Tibial nerve (tissue), 4 donors: ENCODE results near the gene ZBTB1. TPM values are rescaled to one million over a fixed set of nuclear protein-coding genes. Genes with fewer than 3 reads are reported as not detected.

Experiments
- DNase-seq, 2 donors: peaks; one replicate each; pipeline ENCODE4 v3.0.0-alpha.2; 2019; ENCODE audit warnings: low spot score in 2 of 2
- H3K27ac ChIP-seq, 4 donors: fragments of 200-600 bp; sonication (generic) in 3 of 4; one replicate each; pipeline ENCODE4 v1.5.1; 2017 to 2019; ENCODE audit warnings: mild to moderate bottlenecking in 1 of 4
- H3K27me3 ChIP-seq, 2 donors: fragments of 200-600 bp; sonication (generic) in 1 of 2; one replicate each; pipeline versions ENCODE4 v1.5.1 to v1.6.0; 2017 to 2019
- H3K36me3 ChIP-seq, 3 donors: fragments of 200-600 bp; sonication (generic); one replicate each; pipeline ENCODE4 v1.5.1; 2018 to 2019
- H3K4me1 ChIP-seq, 4 donors: fragments of 200-600 bp; sonication (generic) in 3 of 4; one replicate each; pipeline ENCODE4 v1.5.1; 2017 to 2019
- H3K4me3 ChIP-seq, 4 donors: fragments of 200-600 bp; sonication (generic) in 3 of 4; one replicate each; pipeline ENCODE4 v1.5.1; 2017 to 2019; ENCODE audit warnings: mild to moderate bottlenecking in 1 of 4, moderate library complexity in 1 of 4
- H3K9me3 ChIP-seq, 4 donors: fragments of 200-600 bp; sonication (generic) in 3 of 4; one replicate each; pipeline ENCODE4 v1.5.1; 2017 to 2019
- CTCF ChIP-seq, 5 experiments: fragments of 200-600 bp in 3 of 5; fragments of 450-650 bp in 2 of 5; sonication (generic) in 3 of 5; IDR thresholded peaks; one replicate each; pipeline ENCODE4 v1.5.1; 2016 to 2019; ENCODE audit warnings: antibody characterized with exemption in 5 of 5, mild to moderate bottlenecking in 3 of 5, moderate library complexity in 2 of 5
- EP300 ChIP-seq, 2 donors: sonication (generic); formaldehyde crosslinking; IDR thresholded peaks; one replicate each; pipeline ENCODE4 v1.6.1; 2017; ENCODE audit warnings: antibody characterized with exemption in 2 of 2, mild to moderate bottlenecking in 1 of 2
- POLR2A ChIP-seq, 2 donors: fragments of 450-650 bp; IDR thresholded peaks; one replicate each; pipeline ENCODE4 v1.6.1; 2017; ENCODE audit warnings: antibody characterized with exemption in 2 of 2, mild to moderate bottlenecking in 2 of 2, moderate library complexity in 2 of 2
- WGBS, 2 donors: methylation state at CpG; one replicate each; pipeline ENCODE4 v1.1.5; 2018; 5-methylcytosine and 5-hydroxymethylcytosine counted together
- total RNA-seq, 4 donors: library from RNA; depleted of rRNA; stranded (reverse); fragments of >200 nt; gene quantifications; one replicate each; pipeline ENCODE4 v1.1.0, GENCODE V29; 2016

ZBTB1 gene
- total RNA-seq, 4 donors from 2014 or later = 46.5 to 66.9 (median 55.9) TPM

GRCh38 chr14:64464651-64465050, 39.9 kb upstream of the ZBTB1 start:
- DNase-seq = no peak
- no peaks in the 10 kb centered on the region for H3K27me3 ChIP-seq
- no peak overlapping the region for H3K27ac ChIP-seq
- 24 to 28% methylated on average over 6 of the region's 6 CpGs for WGBS, 2 donors
- no peaks in the 10 kb centered on the region for H3K9me3 ChIP-seq
- H3K36me3 ChIP-seq = peaks cover 0 to 23% (median 0%) of the 10 kb centered on the region in 3 donors
- peaks cover 0 to 15% (median 0%) of the 10 kb centered on the region in 4 donors for H3K4me1 ChIP-seq
- peak overlapping the region; percentile 45 to 90 (median 66) for H3K4me3 ChIP-seq
- TF ChIP-seq EP300 (IDR thresholded peaks at IDR 0.05) (no peak), POLR2A (IDR thresholded peaks at IDR 0.05) (no peak)

GRCh38 chr14:64465191-64465822, 39.3 kb upstream of the ZBTB1 start, which contains the start of gene AKAP5:
Gene AKAP5, plus strand, starts transcription at chr14:64465499. Its CDS starts 2,896 bp downstream, at chr14:64468395.
- H3K27ac ChIP-seq = peak within 1 kb of the TSS in 2 of 4 donors; percentile 64 to 69
- TF ChIP-seq POLR2A (IDR thresholded peaks at IDR 0.05) = no peak
- peak in 1 of 5 experiments; percentile 19 for TF ChIP-seq CTCF (IDR thresholded peaks at IDR 0.05)
- peak in 1 of 2 donors; percentile 9 for DNase-seq
- peaks cover 0 to 19% (median 0%) of the 10 kb centered on the region in 3 donors for H3K36me3 ChIP-seq
- H3K4me3 ChIP-seq = peak within 1 kb of the TSS; percentile 45 to 90 (median 66)
- 0% methylated on average over 16 to 51 of the region's 74 CpGs for WGBS, 2 donors
- peaks cover 0 to 15% (median 0%) of the 10 kb centered on the region in 4 donors for H3K4me1 ChIP-seq
- no peaks in the 10 kb centered on the region for H3K9me3 ChIP-seq
- H3K27me3 ChIP-seq = no peaks in the 10 kb centered on the region

DNA sequence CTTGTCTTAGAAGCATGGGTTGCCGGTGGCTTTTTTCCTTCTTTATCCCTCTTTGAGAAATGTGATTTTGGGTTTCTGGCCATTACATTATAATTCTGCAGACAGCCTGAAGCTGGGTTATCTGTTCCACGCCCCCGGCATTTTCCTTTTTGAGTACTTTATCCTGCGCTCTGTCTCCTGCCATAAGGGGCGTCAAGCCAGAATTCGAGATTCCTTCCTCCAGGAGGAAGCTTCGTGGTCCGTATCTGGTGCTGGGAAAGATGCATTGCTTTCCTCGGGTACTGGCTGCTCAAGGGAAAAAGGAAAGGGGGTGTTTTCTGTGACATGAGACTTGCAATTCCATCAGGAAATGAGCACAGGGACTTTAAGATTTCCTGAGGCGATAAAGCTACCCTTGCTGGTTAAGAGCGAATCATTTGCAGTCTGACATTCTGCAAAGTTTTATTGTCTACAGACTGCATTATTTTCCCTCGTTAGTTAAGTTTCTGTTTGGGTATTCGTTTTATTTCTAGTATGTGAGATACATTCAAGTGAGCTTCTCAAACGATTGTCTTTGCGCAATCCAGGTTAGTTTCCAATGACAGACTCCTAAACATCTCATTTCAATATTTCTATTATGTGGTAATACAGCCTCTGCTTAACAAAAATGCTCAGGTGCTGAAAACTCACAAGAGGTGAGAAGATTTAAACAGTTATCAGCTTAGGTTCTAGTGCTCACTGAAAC, 38.6 kb upstream of the ZBTB1 start:
- Histone ChIP-seq H3K36me3 (peaks cover 0 to 15% (median 0%) of the 10 kb centered on the region in 3 donors), H3K27me3 (no peaks in the 10 kb centered on the region), H3K4me3 (peak overlapping the region; percentile 45 to 90 (median 66)), H3K27ac (peak overlapping the region in 2 of 4 donors; percentile 64 to 69), H3K4me1 (peaks cover 0 to 15% (median 0%) of the 10 kb centered on the region in 4 donors), H3K9me3 (no peaks in the 10 kb centered on the region)
- WGBS, 2 donors = 10 to 12% methylated on average over 15 of the region's 15 CpGs
- TF ChIP-seq CTCF (IDR thresholded peaks at IDR 0.05) (no peak), EP300 (IDR thresholded peaks at IDR 0.05) (no peak), POLR2A (IDR thresholded peaks at IDR 0.05) (no peak)
- DNase-seq = peak in 1 of 2 donors; percentile 35

- Histone ChIP-seq H3K4me1 (peaks cover 0 to 15% (median 0%) of the 10 kb centered on the region in 4 donors), H3K27me3 (no peaks in the 10 kb centered on the region), H3K36me3 (peaks cover 0 to 4% (median 0%) of the 10 kb centered on the region in 3 donors), H3K27ac (no peak overlapping the region), H3K9me3 (no peaks in the 10 kb centered on the region), H3K4me3 (no peak overlapping the region)
- DNase-seq = no peak
- TF ChIP-seq EP300 (IDR thresholded peaks at IDR 0.05) (no peak), POLR2A (IDR thresholded peaks at IDR 0.05) (no peak), CTCF (IDR thresholded peaks at IDR 0.05) (no peak)
- WGBS, 2 donors = 80 to 86% methylated on average over 3 of the region's 3 CpGs
These were observed 37.5 kb upstream of the ZBTB1 start for GRCh38 chr14:64467101-64467500.

GRCh38 chr14:64467566-64467965, 37.0 kb upstream of the ZBTB1 start:
- H3K36me3 ChIP-seq = no peaks in the 10 kb centered on the region
- H3K4me3 ChIP-seq = no peak overlapping the region
- H3K4me1 ChIP-seq = peaks cover 0 to 15% (median 0%) of the 10 kb centered on the region in 4 donors
- no peak for TF ChIP-seq CTCF (IDR thresholded peaks at IDR 0.05)
- TF ChIP-seq EP300 (IDR thresholded peaks at IDR 0.05) = no peak
- no peak for TF ChIP-seq POLR2A (IDR thresholded peaks at IDR 0.05)
- no peak for DNase-seq
- H3K27ac ChIP-seq = no peak overlapping the region
- no peaks in the 10 kb centered on the region for H3K27me3 ChIP-seq
- no peaks in the 10 kb centered on the region for H3K9me3 ChIP-seq
